DMS79 treated with DMSO at 0.1 percent for 48 hours (cell line): ENCODE results near the gene SLCO3A1.

Source experiments
- DNase-seq: peaks from one replicate; lab custom pipeline; 2025; lab: John Stamatoyannopoulos, UW

Gene SLCO3A1

DNA sequence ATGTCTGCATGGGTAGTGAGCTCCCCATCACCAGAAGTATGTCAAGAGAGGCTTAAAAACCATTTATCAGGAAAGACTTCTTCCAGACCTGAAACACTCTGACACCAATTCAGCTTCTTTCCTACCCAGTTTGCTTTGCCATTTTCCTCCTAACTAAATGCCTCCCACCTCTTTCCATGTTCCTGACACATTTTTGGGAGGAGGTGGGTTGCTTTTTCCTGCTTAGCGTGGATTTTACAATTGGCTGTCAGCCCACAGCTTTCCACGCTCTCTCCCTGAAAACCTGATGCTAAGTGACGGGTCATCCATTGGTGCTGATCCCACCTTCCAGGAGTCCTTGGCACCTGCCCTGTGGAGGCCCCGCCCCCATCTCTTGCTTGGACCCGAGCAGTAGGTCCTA, 275.3 kb downstream of the SLCO3A1 start:
- no peak for DNase-seq

DNA sequence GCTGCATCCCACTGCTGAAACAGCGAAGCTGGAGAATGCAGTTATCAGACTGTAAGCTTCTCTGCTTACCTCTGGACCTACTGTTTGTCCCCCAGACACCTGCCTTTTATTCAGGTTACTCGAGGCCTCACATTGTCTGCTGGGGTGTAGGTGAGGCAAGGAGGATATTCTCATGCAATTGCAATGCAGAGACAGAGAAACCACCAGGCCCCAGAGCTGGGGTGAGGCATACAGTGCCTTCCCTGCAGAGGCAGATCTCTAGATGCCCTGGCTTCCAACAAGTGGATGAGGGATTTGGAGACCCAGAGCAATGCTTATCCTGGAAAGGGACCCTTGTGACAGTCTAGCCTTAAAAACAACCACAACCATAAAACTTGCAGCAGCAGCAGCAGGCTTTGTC, 276.7 kb downstream of the SLCO3A1 start:
- no peak for DNase-seq

DNA sequence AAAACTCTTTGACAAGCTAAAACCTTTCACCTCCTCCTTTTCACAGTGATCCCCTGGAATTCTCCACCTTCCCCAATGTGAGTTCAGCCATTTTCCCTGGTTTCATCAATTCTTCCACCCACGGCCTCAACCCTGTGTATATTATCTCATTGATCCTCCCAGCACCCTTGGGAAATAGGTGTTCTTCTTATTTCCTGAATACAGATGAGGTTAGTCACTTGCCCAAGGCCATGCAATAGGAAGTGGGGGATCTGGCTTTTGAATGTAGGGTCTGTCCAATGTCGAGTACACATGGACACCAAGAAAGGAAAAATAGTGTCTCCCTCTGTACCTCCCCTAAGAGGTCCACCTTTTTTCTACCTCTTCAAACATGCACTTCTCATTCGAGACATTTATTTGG, 277.4 kb downstream of the SLCO3A1 start:
- DNase-seq = no peak

DNA sequence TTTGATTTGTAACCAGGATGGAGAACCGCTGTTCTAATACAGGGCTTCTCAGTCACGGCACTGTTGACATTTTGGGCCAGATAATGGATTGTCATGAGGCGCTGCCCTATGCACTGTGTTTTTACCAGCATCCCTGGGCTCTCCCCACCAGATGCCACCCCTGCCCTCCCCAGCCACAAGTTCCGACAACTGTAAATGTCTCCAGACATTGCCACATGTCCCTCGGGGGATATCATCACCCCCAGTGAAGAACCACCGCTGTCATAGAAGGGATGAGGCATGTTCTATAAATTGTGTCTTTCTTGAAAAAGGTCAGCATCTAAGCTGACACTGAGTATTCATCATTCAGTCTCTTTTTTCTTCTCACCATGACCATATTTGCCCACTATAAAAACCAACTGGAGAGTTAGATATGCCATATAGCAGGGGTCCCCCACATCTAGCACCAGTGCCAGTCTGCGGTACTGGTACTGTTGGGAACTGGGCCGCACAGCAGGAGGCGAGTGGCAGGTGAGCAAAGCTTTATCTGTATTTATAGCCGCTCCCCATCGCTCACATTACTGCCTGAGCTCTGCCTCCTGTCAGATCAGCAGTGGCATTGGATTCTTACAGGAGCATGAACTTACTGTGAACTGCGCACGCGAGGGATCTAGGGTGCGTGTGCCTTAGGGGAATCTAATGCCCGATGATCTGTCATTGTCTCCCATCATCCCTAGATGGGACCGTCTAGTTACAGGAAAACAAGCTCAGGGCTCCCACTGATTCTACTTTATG, 279.7 kb downstream of the SLCO3A1 start:
- no peak for DNase-seq

DNA sequence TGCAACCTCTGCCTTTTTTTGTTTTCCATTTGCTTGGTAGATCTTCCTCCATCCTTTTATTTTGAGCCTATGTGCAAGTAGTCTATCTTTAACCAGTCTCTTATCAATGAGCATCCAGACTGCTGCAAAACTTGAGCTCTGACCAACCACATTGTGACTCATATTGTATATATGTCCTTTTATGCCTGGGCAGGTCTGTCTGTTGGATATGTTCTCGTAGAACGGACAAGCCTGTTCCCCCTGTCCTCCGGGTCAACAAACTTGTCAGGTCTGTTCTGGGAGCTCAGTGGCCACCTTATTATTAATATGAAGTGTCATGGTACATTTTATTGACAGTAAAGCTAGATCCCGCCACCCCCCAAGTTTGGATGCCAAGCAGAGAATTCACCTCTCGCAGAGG, 287.3 kb downstream of the SLCO3A1 start:
- no peak for DNase-seq

DNA sequence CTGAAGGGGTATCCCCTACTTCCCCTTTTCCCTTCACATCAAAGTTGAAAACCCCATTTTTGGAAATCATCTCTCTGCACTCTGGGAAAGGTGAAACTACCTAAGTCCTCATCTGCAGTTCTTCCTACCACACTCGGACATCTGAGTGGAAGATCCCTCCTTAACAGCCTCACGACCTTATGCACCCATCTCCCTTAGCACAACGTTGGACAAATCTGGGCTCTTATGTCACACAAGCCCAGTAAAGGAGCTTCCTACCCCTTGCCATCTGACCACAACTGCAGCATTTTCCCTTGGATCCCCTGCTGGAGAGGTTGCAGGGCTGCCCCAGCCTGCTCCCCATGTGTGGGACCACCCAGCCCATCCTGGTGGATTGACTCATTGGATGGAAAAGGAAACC, 288.1 kb downstream of the SLCO3A1 start:
- no peak for DNase-seq

DNA sequence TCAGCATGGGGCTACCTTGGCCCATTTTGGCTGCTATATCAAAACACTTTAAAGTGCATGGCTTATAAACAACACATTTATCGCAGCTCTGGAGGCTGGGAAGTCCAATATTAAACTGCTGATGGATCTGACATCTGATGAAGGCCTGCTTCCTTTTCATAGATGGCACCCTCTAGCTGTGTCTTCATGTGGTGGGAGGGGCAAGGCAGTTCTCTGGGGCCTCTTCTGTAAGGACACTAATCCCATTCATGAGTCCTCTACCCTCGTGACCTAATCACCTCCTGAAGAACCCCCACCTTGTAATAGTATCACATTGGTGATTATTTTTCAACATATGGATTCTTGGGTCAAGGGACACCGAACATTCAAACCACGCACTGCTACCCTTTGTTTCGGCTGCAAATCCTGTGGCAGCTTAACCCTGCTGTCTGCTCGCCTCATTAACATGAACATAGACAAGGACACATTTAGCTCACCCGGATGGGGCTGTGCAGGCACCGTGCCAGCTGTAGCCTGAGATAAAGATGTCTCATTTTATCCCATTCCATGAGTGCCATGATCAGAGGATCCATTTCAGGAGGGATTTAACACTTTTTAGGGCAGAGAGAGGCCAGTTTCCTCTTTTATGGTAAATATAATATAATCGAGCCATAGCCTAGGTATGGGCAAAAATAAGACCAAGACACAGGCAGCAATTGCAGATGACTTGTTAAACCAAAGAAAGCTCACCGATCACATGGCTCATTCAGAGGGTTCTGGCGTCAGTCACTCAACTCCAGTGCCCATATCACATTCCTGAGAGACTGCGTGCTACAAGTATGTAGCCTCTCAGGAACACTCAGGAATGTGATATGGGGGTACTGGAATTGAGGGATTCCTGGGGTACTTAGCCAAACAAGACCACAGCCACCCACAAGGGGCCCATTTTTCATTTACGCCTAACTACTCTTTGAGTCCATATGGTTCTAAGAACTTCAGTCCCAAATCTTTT, 289.0 kb downstream of the SLCO3A1 start:
- no peak for DNase-seq

DNA sequence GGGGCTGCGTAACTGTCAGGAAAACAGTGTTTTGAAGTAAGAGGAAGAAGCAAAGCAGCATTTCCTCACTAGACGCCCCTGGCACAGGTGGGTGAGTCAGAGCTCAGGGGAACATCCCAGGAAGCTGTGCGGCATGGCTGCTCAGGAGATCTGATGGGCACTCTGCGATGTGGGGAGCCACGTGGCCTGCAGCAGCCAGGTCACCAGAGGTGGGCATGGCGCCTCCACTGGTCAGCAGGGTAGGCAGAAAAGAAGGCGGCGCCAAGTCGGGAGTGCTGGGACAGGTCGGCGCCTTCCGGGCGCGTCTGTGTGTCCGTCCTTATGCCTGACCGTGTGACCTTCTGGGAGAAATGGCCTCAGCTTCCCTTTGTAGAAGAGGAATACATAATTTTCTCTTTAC, 290.3 kb downstream of the SLCO3A1 start:
- no peak for DNase-seq

DNA sequence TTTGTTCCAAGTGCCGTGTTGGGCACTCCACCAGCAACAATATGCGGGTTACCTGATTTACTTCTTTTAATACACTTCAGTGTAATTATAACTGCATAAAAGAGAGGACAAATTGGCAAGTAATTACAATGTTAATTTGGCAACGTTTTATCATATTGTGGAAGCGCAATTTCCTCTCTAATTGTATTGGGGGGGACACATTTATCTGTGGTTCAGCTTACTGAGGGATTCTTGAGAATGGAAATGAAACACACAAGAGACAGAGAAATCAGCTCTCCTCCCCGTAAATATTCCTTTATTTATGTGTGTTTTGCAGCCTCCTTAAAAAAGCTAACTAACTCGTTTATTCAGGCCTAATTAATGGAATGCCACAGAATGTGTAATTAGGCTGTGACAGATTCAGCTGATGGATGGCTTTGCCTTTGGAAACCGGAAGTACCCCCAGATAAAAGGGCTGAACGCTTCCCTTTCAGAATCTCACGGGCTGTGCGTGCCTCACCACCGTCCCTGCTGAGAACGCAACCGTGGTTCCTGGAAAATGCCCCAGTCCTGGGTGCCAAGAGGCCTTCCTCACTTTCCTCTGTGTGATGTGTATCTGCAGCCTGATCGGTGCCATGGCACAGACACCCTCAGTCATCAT, 293.1 kb downstream of the SLCO3A1 start:
- no peak for DNase-seq

DNA sequence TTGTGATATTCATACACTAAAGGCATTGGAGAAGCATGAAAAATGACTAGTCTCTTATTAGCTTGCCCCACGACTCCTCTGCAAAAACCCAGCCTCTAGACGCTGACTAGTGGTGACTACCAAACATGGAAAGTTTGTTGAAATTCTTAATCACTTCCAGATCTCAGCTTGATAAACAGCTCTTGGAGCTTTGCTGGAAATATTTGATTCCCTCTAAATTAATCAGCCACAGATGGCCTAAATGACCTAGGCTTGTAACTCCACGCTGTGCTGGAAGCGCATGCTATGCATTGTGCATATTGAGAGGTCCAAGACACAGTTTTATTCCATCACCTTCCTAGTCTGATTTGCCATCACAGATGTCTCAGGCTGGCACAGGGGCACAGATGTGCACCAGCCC, 295.5 kb downstream of the SLCO3A1 start:
- no peak for DNase-seq

DNA sequence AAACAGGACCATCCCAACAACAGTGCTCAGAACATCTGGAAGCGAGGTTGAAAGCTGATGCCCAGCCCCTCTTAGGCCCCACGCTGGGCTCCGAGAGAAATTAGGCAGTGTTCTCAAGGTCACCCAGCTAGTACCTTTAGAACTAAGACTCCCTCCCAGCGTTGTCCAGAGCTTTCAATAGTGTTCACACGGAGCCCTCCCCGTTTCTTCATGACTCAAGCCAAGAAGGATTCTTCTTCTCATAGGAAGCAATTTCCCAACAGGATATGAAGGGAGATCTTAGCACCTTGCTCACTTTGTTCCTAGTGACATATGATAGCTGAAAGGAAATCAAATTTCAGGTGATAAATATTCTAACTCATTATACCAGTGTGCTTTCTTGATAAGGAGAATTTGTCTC, 296.0 kb downstream of the SLCO3A1 start:
- DNase-seq = no peak

DNA sequence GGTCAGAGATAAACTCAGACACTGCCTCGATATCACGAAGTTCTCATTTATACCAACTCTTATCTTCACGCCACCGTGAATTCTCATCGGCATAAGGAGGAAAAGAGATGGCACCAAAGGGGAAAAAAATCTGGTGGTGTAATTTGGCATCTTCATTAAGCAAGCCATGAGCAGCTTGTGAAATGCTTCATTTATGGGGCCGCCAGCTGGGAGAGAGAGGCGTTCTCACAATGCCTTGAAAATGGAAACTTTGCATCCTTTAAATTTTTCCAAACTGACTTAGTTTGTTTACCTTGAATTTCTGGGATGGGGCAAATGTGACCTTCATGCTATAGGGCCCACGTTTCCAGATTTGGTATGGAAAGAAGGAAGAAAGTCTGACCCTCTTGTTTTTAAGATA, 297.7 kb downstream of the SLCO3A1 start:
- DNase-seq = no peak

DNA sequence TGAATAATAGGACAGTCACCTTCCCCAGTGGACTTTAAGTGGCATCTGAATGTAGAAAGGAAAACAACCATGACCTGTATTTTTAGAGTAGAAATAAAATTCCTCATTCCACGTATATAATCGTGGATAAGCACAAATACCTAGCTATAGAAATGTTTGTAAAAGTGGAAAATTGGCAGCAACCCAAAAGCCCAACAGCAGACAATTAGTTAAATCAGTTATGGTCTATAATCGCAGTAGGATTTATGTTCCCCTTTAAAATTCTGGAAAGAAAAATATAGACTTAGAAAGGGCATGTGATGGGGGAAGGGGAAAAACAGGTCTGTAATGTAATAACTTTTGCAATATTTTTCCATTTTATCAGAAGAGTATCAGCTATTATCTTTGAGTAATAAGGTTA, 298.2 kb downstream of the SLCO3A1 start:
- DNase-seq = peak; percentile 10

DNA sequence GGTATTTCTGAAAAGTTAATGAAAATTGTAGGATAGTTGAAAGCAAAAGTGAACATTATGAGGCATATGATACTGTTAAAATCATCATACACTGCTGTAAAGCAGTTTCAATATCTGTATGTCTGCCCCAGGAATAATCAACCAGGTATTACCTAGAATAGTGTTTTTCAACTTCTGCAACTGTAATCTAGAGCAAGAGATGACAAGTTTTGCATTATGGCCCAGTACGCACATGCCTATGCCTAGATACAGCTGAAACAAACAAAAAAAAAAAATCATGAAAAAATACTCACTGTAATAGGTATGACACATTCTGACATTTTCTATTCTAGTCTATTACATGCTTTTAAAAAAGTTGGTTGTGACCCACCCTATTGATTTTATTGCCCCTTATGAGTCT, 299.5 kb downstream of the SLCO3A1 start:
- DNase-seq = no peak

DNA sequence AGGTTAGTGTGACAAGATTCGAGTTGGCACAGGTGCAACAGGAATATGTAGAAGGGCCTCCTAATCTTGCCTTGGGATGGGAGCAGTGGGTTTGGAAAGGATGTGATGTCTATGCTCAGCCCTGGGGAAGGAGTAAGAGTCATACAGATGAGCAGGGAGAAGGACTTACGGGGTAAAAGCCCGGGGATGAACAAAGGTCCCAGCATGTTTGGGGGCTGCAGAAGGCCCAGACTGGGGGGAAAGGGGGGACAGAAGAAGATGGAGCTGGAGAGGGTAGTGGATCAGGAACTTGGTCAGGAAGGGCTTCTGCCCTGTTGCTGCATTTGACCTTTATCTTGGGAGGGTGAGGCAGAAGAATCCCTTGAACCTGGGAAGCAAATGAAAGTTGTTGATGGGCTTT, 300.1 kb downstream of the SLCO3A1 start:
- no peak for DNase-seq

DNA sequence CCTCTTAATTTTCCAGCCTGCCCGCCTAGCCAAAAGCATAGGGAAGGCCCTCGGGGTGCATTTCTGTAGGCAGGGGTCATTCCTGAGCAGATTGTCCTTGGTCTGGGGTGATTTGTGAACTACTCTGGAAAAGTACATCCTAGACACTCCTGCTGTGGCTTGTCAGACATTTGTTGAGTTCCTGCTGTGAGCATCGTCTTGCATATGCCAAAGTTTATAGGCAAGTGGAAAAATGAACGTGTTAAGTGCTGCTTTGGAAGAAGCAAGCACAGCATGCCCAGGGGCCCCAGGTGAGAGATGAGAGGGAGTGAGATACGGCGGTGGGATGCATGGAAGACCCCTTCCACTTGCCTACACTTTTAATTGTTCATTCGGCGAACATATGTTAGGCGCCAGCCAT, 302.4 kb downstream of the SLCO3A1 start:
- no peak for DNase-seq

DNA sequence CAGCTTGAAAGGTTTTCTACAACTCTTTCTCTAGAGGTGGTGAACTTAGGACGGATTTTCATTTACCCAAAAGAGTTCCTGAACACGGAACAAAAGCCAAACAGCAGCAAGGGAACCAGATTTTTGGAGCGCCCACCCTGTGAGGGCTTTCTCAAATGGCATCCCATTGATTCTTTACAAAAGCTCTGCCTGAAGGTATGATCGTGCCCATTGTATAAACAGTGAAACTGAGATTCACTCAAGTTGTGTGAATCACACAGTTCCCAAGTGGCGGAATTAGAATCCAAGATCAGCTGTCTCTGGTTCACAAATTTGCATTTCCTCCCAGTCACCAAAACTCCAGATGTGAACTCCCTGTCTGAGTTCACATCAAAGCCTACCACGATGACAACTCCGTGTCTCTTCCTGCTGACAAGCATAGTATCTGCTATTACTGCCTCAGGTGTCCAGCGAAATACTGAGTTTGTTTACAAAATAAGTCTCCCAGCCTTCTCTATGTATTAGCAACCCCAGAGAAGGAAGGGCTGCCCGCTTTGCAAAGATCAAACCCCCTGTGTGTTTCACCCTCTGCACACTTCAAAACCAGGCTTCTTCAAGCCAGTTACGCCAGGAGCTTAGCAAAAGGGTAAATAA, 304.3 kb downstream of the SLCO3A1 start:
- DNase-seq = no peak

DNA sequence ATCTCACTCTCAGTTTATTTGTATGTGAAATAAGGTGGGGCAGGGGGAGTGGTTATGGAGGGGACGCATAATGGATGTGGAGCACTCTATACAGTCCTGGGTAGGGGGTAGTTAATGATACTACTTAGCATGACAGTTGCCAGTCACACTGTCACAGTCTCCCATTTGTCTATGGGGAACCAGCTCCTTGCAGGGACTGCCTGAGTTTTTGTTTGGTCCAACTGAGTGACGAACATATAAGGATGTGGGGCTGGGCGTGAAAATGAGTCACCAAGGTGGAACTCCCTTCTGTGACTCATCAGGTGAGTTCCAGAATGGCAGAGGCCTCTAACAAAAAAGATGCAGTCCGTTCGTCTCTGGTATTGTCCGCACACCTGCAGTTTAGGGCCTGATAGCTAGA, 304.9 kb downstream of the SLCO3A1 start:
- DNase-seq = no peak

DNA sequence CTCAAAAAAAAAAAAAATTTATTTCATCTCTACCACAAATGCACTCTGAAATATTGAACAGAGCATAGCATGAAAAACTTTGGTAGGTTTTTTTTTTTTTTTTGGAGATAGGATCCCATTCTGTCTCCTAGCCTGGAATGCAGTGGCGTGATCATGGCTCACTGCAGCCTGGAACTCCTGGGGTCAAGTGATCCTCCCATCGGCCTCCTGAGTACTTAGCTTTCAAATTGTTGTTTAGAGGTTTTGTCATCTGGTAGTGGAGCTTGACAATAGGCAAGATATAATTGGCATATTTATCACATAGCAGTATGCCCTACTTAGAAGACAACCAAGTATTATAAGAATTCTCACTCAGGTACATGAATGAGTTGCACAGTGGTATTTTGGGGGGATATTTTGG, 306.0 kb downstream of the SLCO3A1 start:
- DNase-seq = no peak

DNA sequence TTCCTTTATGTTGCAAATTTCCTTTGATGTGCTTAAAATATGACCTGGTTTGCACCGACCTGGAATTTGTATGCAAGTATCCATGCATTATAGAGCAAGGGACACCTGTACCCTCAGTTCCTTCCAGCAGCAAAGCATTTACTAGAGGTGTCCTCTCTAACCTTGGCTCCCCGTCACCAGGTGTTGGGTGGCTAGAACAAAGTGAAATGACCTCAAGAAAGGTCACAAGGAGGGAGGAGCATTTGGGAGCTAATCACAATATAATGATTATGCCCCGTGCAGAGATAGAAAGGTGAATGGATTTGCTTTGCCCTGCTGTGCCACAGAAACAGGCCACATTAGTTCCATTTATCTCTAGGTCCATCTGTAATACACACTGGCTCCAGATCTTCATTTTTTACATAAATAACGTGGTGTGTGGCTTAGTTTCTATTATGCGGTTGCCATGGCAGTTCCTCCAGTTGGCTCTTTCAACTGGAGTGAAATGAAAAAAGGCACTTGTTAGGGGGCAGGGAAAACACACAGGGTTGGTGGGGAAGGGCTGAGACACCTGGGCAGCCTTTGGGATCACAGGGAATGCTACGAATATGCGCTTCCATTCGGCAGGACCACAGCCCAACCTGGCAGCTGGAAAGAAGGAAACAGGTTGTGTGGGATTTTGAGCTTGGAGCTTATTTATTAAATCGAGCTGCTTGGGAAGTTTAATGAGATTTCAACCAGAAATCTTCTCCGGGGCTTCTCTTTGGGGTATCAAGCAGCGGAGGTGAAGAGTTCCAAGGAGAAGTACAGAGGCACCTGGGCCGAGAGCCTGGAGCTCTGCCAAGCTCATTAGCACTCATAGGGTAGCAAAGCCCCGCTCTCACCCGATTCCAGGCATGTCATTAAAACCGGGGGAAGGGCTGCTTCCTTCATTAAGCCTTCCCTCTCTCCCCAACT, 306.7 kb downstream of the SLCO3A1 start:
- DNase-seq = peak; percentile 30

DNA sequence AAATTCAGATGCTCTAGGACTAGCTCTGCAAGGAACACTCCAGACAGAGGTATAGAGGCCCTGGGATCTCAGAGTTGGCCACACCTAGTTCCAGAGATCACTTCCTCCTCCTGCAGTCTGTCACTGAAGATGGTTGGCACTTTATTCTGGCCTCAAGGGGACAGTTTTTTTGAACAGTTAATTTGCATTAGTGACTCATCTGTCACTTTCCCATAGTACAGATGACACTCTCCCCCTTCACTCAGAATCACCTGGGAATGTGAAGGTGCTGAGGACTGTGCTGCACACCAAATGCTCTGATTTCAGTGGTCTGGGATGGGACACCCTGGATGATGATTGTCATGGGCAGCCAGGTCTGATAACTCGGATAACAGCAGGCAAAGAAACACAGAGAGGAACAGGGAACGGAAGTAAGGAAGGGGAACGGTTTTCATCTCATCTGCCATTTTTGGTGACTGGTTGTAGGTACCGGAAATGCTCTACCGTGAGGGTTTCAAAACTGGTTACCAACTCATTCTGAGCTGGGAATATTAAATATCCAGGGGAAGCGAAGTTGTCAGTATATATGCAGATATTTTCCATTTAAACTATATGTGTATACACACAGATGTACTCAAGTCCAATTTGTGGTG, 307.6 kb downstream of the SLCO3A1 start:
- DNase-seq = peak; percentile 30
